Endothelial cell of umbilical vein (primary cell): Measurements from ENCODE around the gene TMEM87A.

Experiments used
- CTCF ChIP-seq, 2 donors: IDR thresholded peaks; 1 replicate in 1 of 2; 2 replicates in 1 of 2; pipeline ENCODE4 v1.5.1; 2011; ENCODE audit warnings: low read length in 2 of 2, mild to moderate bottlenecking in 2 of 2, moderate library complexity in 2 of 2, control low read depth in 1 of 2, inconsistent platforms in 1 of 2, low read depth in 1 of 2; ENCODE audit not compliant: insufficient read depth in 1 of 2; ENCODE audit errors: extremely low read depth in 1 of 2
- EZH2 ChIP-seq: IDR thresholded peaks from 2 replicates; pipeline ENCODE4 v1.6.1; 2012; ENCODE audit warnings: borderline replicate concordance, low read depth, mild to moderate bottlenecking, moderate library complexity, low read length, inconsistent platforms; ENCODE audit not compliant: severe bottlenecking
- FOS ChIP-seq: IDR thresholded peaks from 2 replicates; pipeline ENCODE4 v1.6.1; 2011; ENCODE audit warnings: mild to moderate bottlenecking, low read length, moderate library complexity, borderline replicate concordance; ENCODE audit not compliant: insufficient read depth
- MAX ChIP-seq: IDR thresholded peaks from 2 replicates; pipeline ENCODE4 v1.6.1; 2011; ENCODE audit not compliant: insufficient read depth, insufficient read length
- MYC ChIP-seq: IDR thresholded peaks from one replicate; pipeline ENCODE4 v1.6.1; 2011; ENCODE audit warnings: mild to moderate bottlenecking, low read depth, low read length
- POLR2A ChIP-seq: IDR thresholded peaks from 2 replicates; pipeline ENCODE4 v1.6.1; 2012; ENCODE audit warnings: low read depth, mild to moderate bottlenecking, control low read depth, low read length
- POLR2AphosphoS5 ChIP-seq: IDR thresholded peaks from 2 replicates; pipeline ENCODE4 v1.6.1; 2012; ENCODE audit warnings: low read depth, mild to moderate bottlenecking, control low read depth, low read length, moderate library complexity; ENCODE audit not compliant: insufficient read depth

DNA sequence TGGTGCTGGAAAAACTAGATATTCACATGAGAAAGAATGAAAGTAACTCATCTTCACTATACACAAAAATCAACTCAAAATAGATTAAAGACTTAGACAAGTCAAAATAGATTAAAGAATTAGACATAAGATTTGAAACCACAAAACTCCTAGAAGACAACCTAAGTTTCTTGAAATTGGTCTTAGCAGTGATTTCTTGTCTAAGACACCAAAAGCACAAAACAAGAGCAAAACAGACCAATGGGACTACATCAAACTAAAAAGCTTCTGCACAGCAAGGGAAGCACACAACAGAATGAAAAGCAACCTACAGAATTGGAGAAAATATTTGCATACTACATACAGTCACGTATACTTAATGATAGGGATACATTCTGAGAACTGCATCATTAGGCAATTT lies 58.6 kb downstream of the TMEM87A start:
- no peak for TF ChIP-seq CTCF (IDR thresholded peaks at IDR 0.05; ENCODE audit: extremely low read depth in 1 of 2, insufficient read depth in 1 of 2, low read depth in 1 of 2, low read length in 2 of 2)
- no peak for TF ChIP-seq EZH2
- TF ChIP-seq MAX: no peak
- TF ChIP-seq POLR2A: no peak
- TF ChIP-seq POLR2AphosphoS5: no peak
- no peak for TF ChIP-seq FOS
- TF ChIP-seq MYC: no peak
